SJSA1 (cell line): Measurements from ENCODE around the gene UBE3D. TPM values are rescaled to one million over a fixed set of nuclear protein-coding genes. Genes with fewer than 3 reads are reported as not detected.
A peak's percentile ranks its signal among the peaks of the same experiment; 100 is the strongest.
"Not testable (repeated sequence)": the region's sequence is repeated elsewhere in the genome, so short reads cannot be mapped to it uniquely, and the experiment has no call there.

ENCODE experiments used
- DNase-seq, 2 experiments: peaks; one replicate each; pipeline ENCODE4 v3.0.0-alpha.2; 2015 to 2020; ENCODE audit warnings: low spot score in 2 of 2, low read depth in 1 of 2
- H3K27ac ChIP-seq: fragments of 250-450 bp; sonication (Bioruptor Pico); 2 replicates; pipeline ENCODE4 v1.5.1; 2020; ENCODE audit warnings: mild to moderate bottlenecking, moderate library complexity
- H3K27me3 ChIP-seq: fragments of 250-450 bp; sonication (Bioruptor Pico); replicated peaks from 2 replicates; pipeline ENCODE4 v1.5.1; 2020; ENCODE audit warnings: mild to moderate bottlenecking, moderate library complexity
- H3K36me3 ChIP-seq: fragments of 250-450 bp; sonication (Bioruptor Pico); 2 replicates; pipeline ENCODE4 v1.5.1; 2020; ENCODE audit warnings: mild to moderate bottlenecking
- H3K4me1 ChIP-seq: fragments of 250-450 bp; sonication (Bioruptor Pico); replicated peaks from 2 replicates; pipeline ENCODE4 v1.6.1; 2021; ENCODE audit warnings: mild to moderate bottlenecking
- H3K4me3 ChIP-seq: fragments of 250-450 bp; sonication (Bioruptor Pico); 2 replicates; pipeline ENCODE4 v1.5.1; 2020; ENCODE audit warnings: mild to moderate bottlenecking
- H3K9me3 ChIP-seq: fragments of 250-450 bp; sonication (Bioruptor Pico); replicated peaks from 2 replicates; pipeline ENCODE4 v1.5.1; 2020; ENCODE audit warnings: mild to moderate bottlenecking
- total RNA-seq: library from RNA; depleted of rRNA; stranded (reverse); fragments of >200 nt; shearing (Covaris generic); gene quantifications from 2 replicates; pipeline ENCODE4 v1.2.3, GENCODE V29; 2014

UBE3D gene
- total RNA-seq, 1 experiment from 2014 or later = 6.9 TPM

- H3K4me3 ChIP-seq = no peak overlapping the region
- H3K9me3 ChIP-seq = no peaks in the 10 kb centered on the region
- H3K27ac ChIP-seq = peak overlapping the region; percentile 56
- DNase-seq = peak in 1 of 2 experiments; percentile 36
- H3K27me3 ChIP-seq = no peaks in the 10 kb centered on the region
- H3K4me1 ChIP-seq = peaks cover 30% of the 10 kb centered on the region
- no peaks in the 10 kb centered on the region for H3K36me3 ChIP-seq
Observed at GRCh38 chr6:82954937-82955577, 110.6 kb downstream of the UBE3D start.

DNA sequence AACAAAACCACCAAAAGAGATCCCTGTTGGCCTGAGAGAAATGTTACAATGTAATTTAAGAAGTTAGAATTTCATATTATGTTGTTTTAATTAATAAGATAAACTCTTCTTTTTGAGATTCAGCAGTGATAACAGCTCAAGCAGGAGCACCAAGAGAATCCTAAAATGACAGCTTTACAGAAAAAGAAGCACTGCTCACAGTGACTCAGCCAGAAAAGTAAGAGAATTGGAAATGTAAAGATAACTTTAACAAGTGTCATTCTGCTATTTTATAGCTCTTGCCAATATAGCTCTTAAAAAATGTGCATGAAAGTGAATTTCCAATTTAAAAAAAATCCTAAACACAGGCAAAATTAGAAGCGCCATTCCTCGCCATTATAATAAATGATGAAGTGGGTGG is 111.3 kb downstream of the UBE3D start:
- Histone ChIP-seq H3K4me3 (no peak overlapping the region), H3K27me3 (no peaks in the 10 kb centered on the region), H3K4me1 (peaks cover 30% of the 10 kb centered on the region), H3K27ac (peak overlapping the region; percentile 56), H3K9me3 (no peaks in the 10 kb centered on the region), H3K36me3 (no peaks in the 10 kb centered on the region)
- DNase-seq = no peak

DNA sequence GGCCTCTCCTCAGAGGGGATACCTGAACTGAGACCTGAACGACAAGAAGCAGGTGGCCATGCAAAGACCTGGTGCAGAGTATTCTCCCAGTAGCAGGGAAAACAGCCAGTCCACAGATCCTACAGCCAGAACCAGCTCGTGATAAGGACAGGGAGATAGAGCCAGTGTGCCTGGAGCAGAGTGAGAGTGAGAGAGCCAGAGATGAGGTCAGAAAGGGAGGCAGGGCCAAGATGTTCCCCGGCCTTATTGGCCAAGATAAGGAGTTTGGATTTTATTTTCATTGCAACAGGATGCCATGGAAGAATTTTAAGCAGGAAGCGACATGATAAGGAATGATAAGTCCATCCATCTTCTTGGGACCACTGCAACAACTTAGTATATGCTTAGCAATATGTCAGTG is 111.8 kb downstream of the UBE3D start:
- Histone ChIP-seq H3K36me3 (no peaks in the 10 kb centered on the region), H3K4me1 (peaks cover 30% of the 10 kb centered on the region), H3K27me3 (no peaks in the 10 kb centered on the region), H3K4me3 (no peak overlapping the region), H3K9me3 (no peaks in the 10 kb centered on the region), H3K27ac (no peak overlapping the region)
- DNase-seq = no peak

DNA sequence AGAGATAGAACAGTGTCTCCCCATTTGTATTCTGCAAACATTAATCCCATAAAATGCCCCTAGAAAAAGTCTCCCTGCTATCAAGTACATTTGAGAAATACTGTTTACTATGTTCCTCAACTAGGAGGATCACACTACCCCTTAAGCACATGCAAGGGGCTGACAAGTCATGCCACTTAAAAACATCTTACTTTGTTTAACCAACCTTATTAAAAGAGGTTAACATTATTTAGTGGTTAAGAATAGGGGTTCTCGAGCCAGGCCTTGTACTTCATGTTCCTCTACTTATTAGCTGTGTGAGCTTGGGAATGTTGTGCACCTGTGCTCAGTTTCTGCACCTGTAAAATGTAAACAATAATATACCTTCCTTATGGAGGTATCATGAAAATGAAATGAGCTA is 113.7 kb downstream of the UBE3D start:
- Histone ChIP-seq H3K4me1 (peaks cover 27% of the 10 kb centered on the region), H3K36me3 (no peaks in the 10 kb centered on the region), H3K27me3 (no peaks in the 10 kb centered on the region), H3K27ac (no peak overlapping the region), H3K9me3 (no peaks in the 10 kb centered on the region), H3K4me3 (no peak overlapping the region)
- DNase-seq = no peak

GRCh38 chr6:82951389-82951788 is 114.3 kb downstream of the UBE3D start:
- peaks cover 21% of the 10 kb centered on the region for H3K4me1 ChIP-seq
- no peak overlapping the region for H3K27ac ChIP-seq
- H3K36me3 ChIP-seq = no peaks in the 10 kb centered on the region
- no peaks in the 10 kb centered on the region for H3K27me3 ChIP-seq
- peak in 1 of 2 experiments; percentile 13 for DNase-seq
- no peaks in the 10 kb centered on the region for H3K9me3 ChIP-seq
- no peak overlapping the region for H3K4me3 ChIP-seq

DNA sequence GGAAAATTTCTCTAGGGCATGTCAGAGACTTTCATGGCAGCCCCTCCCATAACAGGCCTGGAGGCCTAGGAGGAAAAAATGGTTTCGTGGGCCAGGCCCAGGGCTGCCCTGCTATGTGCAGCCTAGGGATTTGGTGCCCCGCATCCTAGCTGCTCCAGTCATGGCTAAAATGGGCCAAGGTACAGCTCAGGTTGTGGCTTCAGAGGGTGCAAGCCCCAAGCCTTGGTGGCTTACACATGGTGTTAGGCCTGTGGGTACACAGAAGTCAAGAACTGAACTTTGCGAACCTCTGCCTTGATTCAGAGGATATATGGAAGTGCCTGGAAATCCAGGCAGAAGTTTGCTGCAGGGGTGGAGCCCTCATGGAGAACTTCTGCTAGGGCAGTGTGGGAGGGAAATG is 134.7 kb downstream of the UBE3D start:
- H3K9me3 ChIP-seq = peaks cover 27% of the 10 kb centered on the region
- not testable (repeated sequence) for DNase-seq, H3K36me3 ChIP-seq, H3K4me1 ChIP-seq, H3K4me3 ChIP-seq, H3K27ac ChIP-seq, H3K27me3 ChIP-seq

DNA sequence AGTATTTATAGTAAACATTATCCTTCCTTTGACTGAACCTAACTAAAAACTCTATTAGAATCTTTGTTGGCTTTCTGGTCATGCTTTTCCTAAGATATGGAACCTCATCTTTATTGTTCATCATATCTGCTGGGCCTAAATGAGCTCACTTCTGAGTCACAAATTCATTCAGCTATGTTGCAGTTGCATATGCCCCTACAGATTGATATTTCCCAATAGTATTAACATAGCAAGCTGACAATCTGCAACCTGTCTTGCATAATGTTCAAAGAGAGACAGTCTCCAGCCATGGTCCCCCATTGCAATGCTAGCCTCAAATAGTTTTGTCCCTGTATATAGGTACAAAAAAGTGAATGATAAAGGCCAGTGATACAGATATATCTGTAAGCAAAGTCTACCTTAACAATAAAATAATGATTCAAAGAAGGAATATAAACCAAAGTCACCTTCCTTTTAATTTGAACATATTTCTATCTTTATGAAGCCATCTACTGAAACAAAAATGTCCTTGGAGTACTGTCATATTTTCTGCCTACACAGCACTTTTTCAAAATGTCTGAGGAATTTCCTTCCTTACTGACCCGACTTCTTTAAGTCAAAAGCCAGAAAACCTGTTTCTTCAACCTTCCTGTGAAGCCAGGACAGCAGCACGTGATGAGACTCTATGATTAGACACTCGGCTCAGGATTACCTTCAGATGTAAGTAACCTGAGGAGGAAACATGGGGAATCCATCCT is 140.7 kb downstream of the UBE3D start:
- Histone ChIP-seq H3K27ac (no peak overlapping the region), H3K4me3 (no peak overlapping the region), H3K27me3 (no peaks in the 10 kb centered on the region), H3K4me1 (no peaks in the 10 kb centered on the region), H3K36me3 (no peaks in the 10 kb centered on the region), H3K9me3 (no peaks in the 10 kb centered on the region)
- DNase-seq = no peak

GRCh38 chr6:82921258-82921657 is 144.4 kb downstream of the UBE3D start:
- DNase-seq = no peak
- H3K27me3 ChIP-seq = no peaks in the 10 kb centered on the region
- H3K9me3 ChIP-seq = no peaks in the 10 kb centered on the region
- H3K4me1 ChIP-seq = no peaks in the 10 kb centered on the region
- H3K4me3 ChIP-seq = no peak overlapping the region
- no peaks in the 10 kb centered on the region for H3K36me3 ChIP-seq
- H3K27ac ChIP-seq = no peak overlapping the region

GRCh38 chr6:82917346-82918064 is 148.1 kb downstream of the UBE3D start:
- Histone ChIP-seq H3K27me3 (no peaks in the 10 kb centered on the region), H3K4me3 (no peak overlapping the region), H3K4me1 (no peaks in the 10 kb centered on the region), H3K27ac (no peak overlapping the region), H3K36me3 (no peaks in the 10 kb centered on the region), H3K9me3 (no peaks in the 10 kb centered on the region)
- DNase-seq = no peak

DNA sequence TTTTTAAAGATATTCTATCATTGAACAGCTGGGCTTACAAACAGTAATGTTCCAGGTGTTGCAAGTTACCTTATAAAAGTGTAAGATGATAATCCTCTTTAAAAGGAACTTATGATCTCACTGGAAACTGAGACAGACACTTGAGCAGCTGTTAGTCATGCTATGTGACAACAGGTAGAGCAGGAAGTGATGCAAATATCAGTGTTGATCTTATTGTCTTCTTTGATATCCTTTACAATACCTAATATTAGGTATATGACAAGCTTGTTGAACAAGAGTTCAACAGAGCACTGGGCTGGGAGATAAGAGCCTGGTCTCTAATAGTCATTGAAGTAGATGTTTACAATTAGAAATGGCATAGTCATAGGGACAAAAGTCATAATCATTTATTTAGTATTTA is 150.0 kb downstream of the UBE3D start:
- Histone ChIP-seq H3K9me3 (no peaks in the 10 kb centered on the region), H3K27ac (no peak overlapping the region), H3K27me3 (no peaks in the 10 kb centered on the region), H3K4me3 (no peak overlapping the region), H3K36me3 (no peaks in the 10 kb centered on the region), H3K4me1 (no peaks in the 10 kb centered on the region)
- no peak for DNase-seq

- Histone ChIP-seq H3K4me3 (no peak overlapping the region), H3K36me3 (no peaks in the 10 kb centered on the region), H3K27me3 (no peaks in the 10 kb centered on the region), H3K27ac (no peak overlapping the region), H3K4me1 (no peaks in the 10 kb centered on the region), H3K9me3 (no peaks in the 10 kb centered on the region)
- no peak for DNase-seq
Observed at GRCh38 chr6:82914511-82914910, 151.1 kb downstream of the UBE3D start.

GRCh38 chr6:82910820-82911219 is 154.8 kb downstream of the UBE3D start:
- H3K27ac ChIP-seq = no peak overlapping the region
- no peak overlapping the region for H3K4me3 ChIP-seq
- H3K9me3 ChIP-seq = no peaks in the 10 kb centered on the region
- peaks cover 14% of the 10 kb centered on the region for H3K4me1 ChIP-seq
- H3K36me3 ChIP-seq = no peaks in the 10 kb centered on the region
- no peak for DNase-seq
- H3K27me3 ChIP-seq = no peaks in the 10 kb centered on the region

- no peak for DNase-seq
- no peaks in the 10 kb centered on the region for H3K9me3 ChIP-seq
- H3K36me3 ChIP-seq = no peaks in the 10 kb centered on the region
- H3K27me3 ChIP-seq = no peaks in the 10 kb centered on the region
- H3K4me3 ChIP-seq = no peak overlapping the region
- H3K4me1 ChIP-seq = peaks cover 14% of the 10 kb centered on the region
- no peak overlapping the region for H3K27ac ChIP-seq
Observed at GRCh38 chr6:82910395-82910794, 155.2 kb downstream of the UBE3D start.

- no peak for DNase-seq
- Histone ChIP-seq H3K36me3 (no peaks in the 10 kb centered on the region), H3K27ac (no peak overlapping the region), H3K9me3 (no peaks in the 10 kb centered on the region), H3K4me3 (no peak overlapping the region), H3K27me3 (no peaks in the 10 kb centered on the region), H3K4me1 (peaks cover 14% of the 10 kb centered on the region)
Observed at GRCh38 chr6:82909551-82909950, 156.1 kb downstream of the UBE3D start.
